ENCODE measurements around the gene SMCO3.

DNA sequence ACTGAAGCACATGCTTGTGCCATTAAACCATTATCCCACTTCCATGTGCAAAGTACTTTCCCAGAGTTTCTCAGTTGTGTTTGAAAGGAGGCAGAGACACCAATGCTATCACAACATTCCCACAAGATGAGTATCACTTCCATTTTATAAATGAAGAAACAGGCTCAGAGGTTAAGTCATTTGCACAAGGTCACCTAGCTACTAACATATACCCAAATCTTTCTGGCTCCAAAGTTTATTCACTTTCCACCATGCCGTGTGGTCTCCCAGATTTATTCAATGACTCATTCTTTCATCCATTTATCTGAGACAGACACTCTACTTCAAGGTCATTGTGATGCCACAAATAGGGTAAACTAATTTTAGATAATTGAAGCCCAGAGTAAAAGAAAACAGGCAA lies 20.0 kb upstream of the SMCO3 start:
- TF ChIP-seq, protein P1, sequence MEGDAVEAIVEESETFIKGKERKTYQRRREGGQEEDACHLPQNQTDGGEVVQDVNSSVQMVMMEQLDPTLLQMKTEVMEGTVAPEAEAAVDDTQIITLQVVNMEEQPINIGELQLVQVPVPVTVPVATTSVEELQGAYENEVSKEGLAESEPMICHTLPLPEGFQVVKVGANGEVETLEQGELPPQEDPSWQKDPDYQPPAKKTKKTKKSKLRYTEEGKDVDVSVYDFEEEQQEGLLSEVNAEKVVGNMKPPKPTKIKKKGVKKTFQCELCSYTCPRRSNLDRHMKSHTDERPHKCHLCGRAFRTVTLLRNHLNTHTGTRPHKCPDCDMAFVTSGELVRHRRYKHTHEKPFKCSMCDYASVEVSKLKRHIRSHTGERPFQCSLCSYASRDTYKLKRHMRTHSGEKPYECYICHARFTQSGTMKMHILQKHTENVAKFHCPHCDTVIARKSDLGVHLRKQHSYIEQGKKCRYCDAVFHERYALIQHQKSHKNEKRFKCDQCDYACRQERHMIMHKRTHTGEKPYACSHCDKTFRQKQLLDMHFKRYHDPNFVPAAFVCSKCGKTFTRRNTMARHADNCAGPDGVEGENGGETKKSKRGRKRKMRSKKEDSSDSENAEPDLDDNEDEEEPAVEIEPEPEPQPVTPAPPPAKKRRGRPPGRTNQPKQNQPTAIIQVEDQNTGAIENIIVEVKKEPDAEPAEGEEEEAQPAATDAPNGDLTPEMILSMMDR (IDR thresholded peaks at IDR 0.05), result no peak
- no peak for TF ChIP-seq POLR2A (IDR thresholded peaks at IDR 0.05)

All from upper lobe of left lung (tissue), 4 donors.